Activated CD4-positive, alpha-beta T cell treated with anti-CD3 and anti-CD28 coated beads for 4 hours (primary cell): ENCODE results near the gene FRG1.
"Not testable (repeated sequence)": the region's sequence is repeated elsewhere in the genome, so short reads cannot be mapped to it uniquely, and the experiment has no call there.

ENCODE experiments used
- DNase-seq, 2 donors: peaks; one replicate each; pipeline ENCODE4 v3.0.0-alpha.2; 2020

The FRG1 gene

GRCh38 chr4:189940178-189941004 is at the start of gene FRG1:
TSS of gene FRG1 (plus strand) at chr4:189940872. CDS start at chr4:189941010, 138 bp downstream.
- DNase-seq: peak; percentile 94 to 96

- no peak for DNase-seq
Observed at GRCh38 chr4:189897667-189898066, 43.0 kb upstream of the FRG1 start.

- DNase-seq: not testable (repeated sequence)
Observed at GRCh38 chr4:189899481-189900015, 41.1 kb upstream of the FRG1 start.

GRCh38 chr4:189904420-189905027 is 36.1 kb upstream of the FRG1 start:
- peak; percentile 15 to 38 for DNase-seq

- DNase-seq: no peak
Observed at GRCh38 chr4:189912170-189912569, 28.5 kb upstream of the FRG1 start.

GRCh38 chr4:189917161-189917891 is 23.3 kb upstream of the FRG1 start:
- DNase-seq: no peak

- DNase-seq: no peak
Observed at GRCh38 chr4:189921058-189921457, 19.6 kb upstream of the FRG1 start.

- DNase-seq: not testable (repeated sequence)
Observed at GRCh38 chr4:189926742-189927141, 13.9 kb upstream of the FRG1 start.

- no peak for DNase-seq
Observed at GRCh38 chr4:189941005-189941450, 356 bp downstream of the FRG1 start.

- DNase-seq: not testable (repeated sequence)
Observed at GRCh38 chr4:189942412-189942811, 1.7 kb downstream of the FRG1 start.

- not testable (repeated sequence) for DNase-seq
Observed at GRCh38 chr4:189944077-189944476, 3.4 kb downstream of the FRG1 start.

- DNase-seq: not testable (repeated sequence)
Observed at GRCh38 chr4:189946906-189947305, 6.2 kb downstream of the FRG1 start.

- DNase-seq: not testable (repeated sequence)
Observed at GRCh38 chr4:189948486-189948885, 7.8 kb downstream of the FRG1 start.

GRCh38 chr4:189969291-189969690 is 28.6 kb downstream of the FRG1 start:
- DNase-seq: not testable (repeated sequence)

GRCh38 chr4:189973646-189974045 is 33.0 kb downstream of the FRG1 start:
- DNase-seq: no peak

- no peak for DNase-seq
Observed at GRCh38 chr4:189974056-189974455, 33.4 kb downstream of the FRG1 start.

GRCh38 chr4:189979196-189980047 is 38.8 kb downstream of the FRG1 start:
- DNase-seq: no peak

- DNase-seq: not testable (repeated sequence)
Observed at GRCh38 chr4:189980292-189980691, 39.6 kb downstream of the FRG1 start.

- no peak for DNase-seq
Observed at GRCh38 chr4:189981970-189982369, 41.3 kb downstream of the FRG1 start.

GRCh38 chr4:189983916-189984526 is 43.3 kb downstream of the FRG1 start:
- not testable (repeated sequence) for DNase-seq

- not testable (repeated sequence) for DNase-seq
Observed at GRCh38 chr4:189984661-189985060, 44.0 kb downstream of the FRG1 start.
